ENCODE measurements around the gene PDIA4.

PDIA4 gene, protein sequence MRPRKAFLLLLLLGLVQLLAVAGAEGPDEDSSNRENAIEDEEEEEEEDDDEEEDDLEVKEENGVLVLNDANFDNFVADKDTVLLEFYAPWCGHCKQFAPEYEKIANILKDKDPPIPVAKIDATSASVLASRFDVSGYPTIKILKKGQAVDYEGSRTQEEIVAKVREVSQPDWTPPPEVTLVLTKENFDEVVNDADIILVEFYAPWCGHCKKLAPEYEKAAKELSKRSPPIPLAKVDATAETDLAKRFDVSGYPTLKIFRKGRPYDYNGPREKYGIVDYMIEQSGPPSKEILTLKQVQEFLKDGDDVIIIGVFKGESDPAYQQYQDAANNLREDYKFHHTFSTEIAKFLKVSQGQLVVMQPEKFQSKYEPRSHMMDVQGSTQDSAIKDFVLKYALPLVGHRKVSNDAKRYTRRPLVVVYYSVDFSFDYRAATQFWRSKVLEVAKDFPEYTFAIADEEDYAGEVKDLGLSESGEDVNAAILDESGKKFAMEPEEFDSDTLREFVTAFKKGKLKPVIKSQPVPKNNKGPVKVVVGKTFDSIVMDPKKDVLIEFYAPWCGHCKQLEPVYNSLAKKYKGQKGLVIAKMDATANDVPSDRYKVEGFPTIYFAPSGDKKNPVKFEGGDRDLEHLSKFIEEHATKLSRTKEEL

GRCh38 chr7:149028346-149029109 lies at the start of gene PDIA4:
Gene PDIA4 (minus strand): TSS chr7:149028505. CDS start chr7:149028408, 97 bp downstream.
- H3K36me3 ChIP-seq, result no peaks in the 10 kb centered on the region
- H3K27ac ChIP-seq, result peak within 1 kb of the TSS; percentile 76 to 90
- no peaks in the 10 kb centered on the region for H3K27me3 ChIP-seq
- intact Hi-C loops (cut with DNase I; ENCODE audit: low total_unique reads), result loop anchor here (2.0 to 5.0 kb wide), 2 partner anchors 34 to 41 kb away; no protein-coding TSS in a partner anchor
- H3K4me1 ChIP-seq, result peaks cover 0 to 23% (median 19%) of the 10 kb centered on the region in 4 donors
- no peaks in the 10 kb centered on the region for H3K9me3 ChIP-seq
- H3K4me3 ChIP-seq, result peak within 1 kb of the TSS; percentile 73 to 82
- peak in 1 of 2 experiments; percentile 26 for TF ChIP-seq CTCF (IDR thresholded peaks at IDR 0.05)
- DNase-seq, result peak; percentile 99 to 100

- no peak overlapping the region for H3K4me3 ChIP-seq
- H3K27me3 ChIP-seq, result no peaks in the 10 kb centered on the region
- no peak overlapping the region for H3K27ac ChIP-seq
- intact Hi-C loops (cut with DNase I; ENCODE audit: low total_unique reads), result no loop called here
- no peaks in the 10 kb centered on the region for H3K4me1 ChIP-seq
- no peaks in the 10 kb centered on the region for H3K9me3 ChIP-seq
- TF ChIP-seq CTCF (IDR thresholded peaks at IDR 0.05), result no peak
- H3K36me3 ChIP-seq, result peaks cover 0 to 43% (median 7%) of the 10 kb centered on the region in 3 donors
- no peak for DNase-seq
Measured at GRCh38 chr7:149077594-149077993, 49.3 kb upstream of the PDIA4 start.

GRCh38 chr7:149075286-149075685 lies 47.0 kb upstream of the PDIA4 start:
- TF ChIP-seq CTCF (IDR thresholded peaks at IDR 0.05), result no peak
- no peaks in the 10 kb centered on the region for H3K4me1 ChIP-seq
- H3K27ac ChIP-seq, result no peak overlapping the region
- peaks cover 21 to 61% (median 28%) of the 10 kb centered on the region in 3 donors for H3K36me3 ChIP-seq
- no peaks in the 10 kb centered on the region for H3K9me3 ChIP-seq
- DNase-seq, result no peak
- H3K4me3 ChIP-seq, result no peak overlapping the region
- no peaks in the 10 kb centered on the region for H3K27me3 ChIP-seq
- intact Hi-C loops (cut with DNase I; ENCODE audit: low total_unique reads), result no loop called here

GRCh38 chr7:149074116-149074885 lies 46.0 kb upstream of the PDIA4 start:
- no peak for DNase-seq
- H3K4me3 ChIP-seq, result no peak overlapping the region
- no peaks in the 10 kb centered on the region for H3K4me1 ChIP-seq
- no peaks in the 10 kb centered on the region for H3K27me3 ChIP-seq
- TF ChIP-seq CTCF (IDR thresholded peaks at IDR 0.05), result no peak
- H3K27ac ChIP-seq, result no peak overlapping the region
- H3K9me3 ChIP-seq, result no peaks in the 10 kb centered on the region
- H3K36me3 ChIP-seq, result peaks cover 24 to 62% (median 36%) of the 10 kb centered on the region in 3 donors
- intact Hi-C loops (cut with DNase I; ENCODE audit: low total_unique reads), result no loop called here

GRCh38 chr7:149072438-149072775 lies 44.1 kb upstream of the PDIA4 start:
- H3K36me3 ChIP-seq, result peaks cover 24 to 68% (median 41%) of the 10 kb centered on the region in 3 donors
- intact Hi-C loops (cut with DNase I; ENCODE audit: low total_unique reads), result no loop called here
- H3K27me3 ChIP-seq, result no peaks in the 10 kb centered on the region
- H3K9me3 ChIP-seq, result no peaks in the 10 kb centered on the region
- no peak overlapping the region for H3K27ac ChIP-seq
- DNase-seq, result no peak
- no peak for TF ChIP-seq CTCF (IDR thresholded peaks at IDR 0.05)
- H3K4me1 ChIP-seq, result no peaks in the 10 kb centered on the region
- no peak overlapping the region for H3K4me3 ChIP-seq
